Esophagus muscularis mucosa (tissue), 4 donors: Measurements from ENCODE around the gene COMTD1. TPM values are rescaled to one million over a fixed set of nuclear protein-coding genes. Genes with fewer than 3 reads are reported as not detected.
"Not testable (repeated sequence)": the region's sequence is repeated elsewhere in the genome, so short reads cannot be mapped to it uniquely, and the experiment has no call there.

Source experiments
- DNase-seq: peaks from one replicate; pipeline ENCODE4 v3.0.0-alpha.2; 2017; ENCODE audit errors: extremely low spot score
- H3K27ac ChIP-seq, 4 donors: fragments of 200-600 bp; sonication (generic); replicated peaks in 1 of 4; 1 replicate in 3 of 4; 2 replicates in 1 of 4; pipeline ENCODE4 v1.5.1; 2016 to 2019; ENCODE audit warnings: mild to moderate bottlenecking in 1 of 4
- H3K27me3 ChIP-seq, 4 donors: fragments of 200-600 bp; sonication (generic); one replicate each; pipeline versions ENCODE4 v1.5.1 to v1.6.0; 2016 to 2019
- H3K36me3 ChIP-seq, 4 donors: fragments of 200-600 bp; sonication (generic); one replicate each; pipeline ENCODE4 v1.5.1; 2016 to 2019
- H3K4me1 ChIP-seq, 4 donors: fragments of 200-600 bp; sonication (generic); one replicate each; pipeline ENCODE4 v1.5.1; 2016 to 2019
- H3K4me3 ChIP-seq, 4 donors: fragments of 200-600 bp; sonication (generic); 1 replicate in 2 of 4; 2 replicates in 2 of 4; pipeline ENCODE4 v1.5.1; 2016 to 2019; ENCODE audit warnings: mild to moderate bottlenecking in 4 of 4, moderate library complexity in 1 of 4
- H3K9me3 ChIP-seq, 4 donors: fragments of 200-600 bp; sonication (generic); 1 replicate in 3 of 4; 2 replicates in 1 of 4; pipeline ENCODE4 v1.5.1; 2016 to 2019
- CTCF ChIP-seq, 3 experiments: fragments of 200-600 bp in 2 of 3; fragments of 450-650 bp in 1 of 3; sonication (generic) in 2 of 3; IDR thresholded peaks; one replicate each; pipeline ENCODE4 v1.5.1; 2017 to 2019; ENCODE audit warnings: antibody characterized with exemption in 3 of 3, mild to moderate bottlenecking in 2 of 3, moderate library complexity in 1 of 3
- EP300 ChIP-seq: sonication (generic); formaldehyde crosslinking; IDR thresholded peaks from one replicate; pipeline ENCODE4 v1.6.1; 2017; ENCODE audit warnings: antibody characterized with exemption
- POLR2A ChIP-seq: fragments of 450-650 bp; IDR thresholded peaks from one replicate; pipeline ENCODE4 v1.6.1; 2017; ENCODE audit warnings: antibody characterized with exemption, moderate library complexity, mild to moderate bottlenecking, low read depth
- POLR2AphosphoS5 ChIP-seq, 2 donors: sonication (generic); formaldehyde crosslinking; IDR thresholded peaks; one replicate each; pipeline ENCODE4 v1.6.1; 2017; ENCODE audit warnings: antibody characterized with exemption in 2 of 2
- WGBS: methylation state at CpG from one replicate; pipeline ENCODE4 v1.1.5; 2018; 5-methylcytosine and 5-hydroxymethylcytosine counted together
- intact Hi-C: fragments of 100-400 bp; cut with DNase I; formaldehyde crosslinking; loops from one replicate; pipeline ENCODE4 v1.15.1; 2023
- small RNA-seq, 3 donors: library from RNA; depleted of rRNA; stranded (forward); fragments of <200 nt; gene quantifications; one replicate each; pipeline ENCODE3, GENCODE V24; 2016
- total RNA-seq, 4 donors: library from RNA; depleted of rRNA; stranded (reverse); fragments of >200 nt; gene quantifications; one replicate each; pipeline versions ENCODE4 v1.1.0 to v1.2.1, GENCODE V29; 2016

COMTD1 gene
- total RNA-seq, 4 donors from 2014 or later: 23.7 to 44.5 (median 28.1) TPM

- Histone ChIP-seq H3K27ac (peak overlapping the region; percentile 69 to 85 (median 80)), H3K9me3 (no peaks in the 10 kb centered on the region), H3K36me3 (no peaks in the 10 kb centered on the region), H3K4me1 (peaks cover 10 to 39% (median 26%) of the 10 kb centered on the region in 4 donors), H3K4me3 (no peak overlapping the region), H3K27me3 (no peaks in the 10 kb centered on the region)
- 28% methylated on average over 10 of the region's 10 CpGs for WGBS
- TF ChIP-seq CTCF (IDR thresholded peaks at IDR 0.05) (peak in 2 of 3 experiments; percentile 11 to 30), POLR2A (no peak), POLR2AphosphoS5 (IDR thresholded peaks at IDR 0.05) (peak; percentile 65 to 89), EP300 (peak; percentile 38)
- intact Hi-C loops: no loop called here
- no peak for DNase-seq
Measured at GRCh38 chr10:75191821-75192568, 43.8 kb downstream of the COMTD1 start.

GRCh38 chr10:75189266-75190096 is 46.3 kb downstream of the COMTD1 start:
- no peaks in the 10 kb centered on the region for H3K36me3 ChIP-seq
- no peaks in the 10 kb centered on the region for H3K27me3 ChIP-seq
- TF ChIP-seq POLR2A: no peak
- H3K9me3 ChIP-seq: no peaks in the 10 kb centered on the region
- peaks cover 10 to 33% (median 23%) of the 10 kb centered on the region in 4 donors for H3K4me1 ChIP-seq
- intact Hi-C loops: loop anchor here (2.0 to 10.0 kb wide), 2 partner anchors 41 to 75 kb away; partner anchors contain the start of gene SAMD8
- DNase-seq: no peak
- WGBS: 95% methylated on average over 11 of the region's 12 CpGs
- H3K4me3 ChIP-seq: no peak overlapping the region
- H3K27ac ChIP-seq: no peak overlapping the region

- DNase-seq, H3K27ac ChIP-seq, H3K4me3 ChIP-seq, H3K27me3 ChIP-seq, H3K36me3 ChIP-seq, H3K9me3 ChIP-seq: not testable (repeated sequence)
- intact Hi-C loops: loop anchor here (2.0 to 10.0 kb wide), 2 partner anchors 42 to 74 kb away; partner anchors contain the start of gene SAMD8
- peaks cover 10 to 33% (median 23%) of the 10 kb centered on the region in 4 donors for H3K4me1 ChIP-seq
- WGBS: 97% methylated on average over 9 of the region's 9 CpGs
Measured at GRCh38 chr10:75188522-75188921, 47.2 kb downstream of the COMTD1 start.

- intact Hi-C loops: loop anchor here (2.0 to 10.0 kb wide), 2 partner anchors 43 to 73 kb away; partner anchors contain the start of gene SAMD8
- Histone ChIP-seq H3K27me3 (no peaks in the 10 kb centered on the region), H3K27ac (peak overlapping the region in 1 of 4 donors; percentile 32), H3K4me3 (no peak overlapping the region), H3K9me3 (no peaks in the 10 kb centered on the region), H3K36me3 (peaks cover 0 to 6% (median under 1%) of the 10 kb centered on the region in 4 donors), H3K4me1 (peaks cover 10 to 31% (median 23%) of the 10 kb centered on the region in 4 donors)
- TF ChIP-seq POLR2AphosphoS5 (IDR thresholded peaks at IDR 0.05) (peak in 1 of 2 donors; percentile 28), CTCF (IDR thresholded peaks at IDR 0.05) (peak; percentile 68 to 81 (median 77)), POLR2A (no peak), EP300 (no peak)
- 83% methylated on average over 3 of the region's 3 CpGs for WGBS
- DNase-seq: no peak
Measured at GRCh38 chr10:75187961-75188426, 47.8 kb downstream of the COMTD1 start.

GRCh38 chr10:75186310-75186709 is 49.4 kb downstream of the COMTD1 start:
- no peak overlapping the region for H3K4me3 ChIP-seq
- no peak for DNase-seq
- H3K36me3 ChIP-seq: peaks cover 0 to 11% (median 4%) of the 10 kb centered on the region in 4 donors
- H3K9me3 ChIP-seq: no peaks in the 10 kb centered on the region
- TF ChIP-seq POLR2A (no peak), EP300 (no peak), POLR2AphosphoS5 (IDR thresholded peaks at IDR 0.05) (no peak)
- H3K27ac ChIP-seq: no peak overlapping the region
- intact Hi-C loops: loop anchor here (10.0 kb wide), 1 partner anchor 72 kb away; the partner anchor contains the start of gene SAMD8
- H3K27me3 ChIP-seq: no peaks in the 10 kb centered on the region
- WGBS: 87% methylated on average over 4 of the region's 4 CpGs
- peaks cover under 1 to 16% (median 8%) of the 10 kb centered on the region in 4 donors for H3K4me1 ChIP-seq

Small RNAs within 50 kb of the gene (small RNA-seq; reads per million reads assigned to genes)
- gene HMGA1P5 (0 reads per million in 3 donors), gene RPL39P25 (0 reads per million in 3 donors)

Other genes with a start within 250 kb of the COMTD1 start
- 10 to 100 TPM; 19.0 to 28.0 (median 27.5) TPM for gene SAMD8, start 124.3 kb downstream of the COMTD1 start, total RNA-seq
- gene VDAC2, start 25.2 kb downstream of the COMTD1 start, total RNA-seq: 100 to 1,000 TPM; 194 to 260 (median 234) TPM
- gene ZNF503, start 165.8 kb upstream of the COMTD1 start, total RNA-seq: 100 to 1,000 TPM in 1 of 4 donors, 10 to 100 TPM in 3; 21.2 to 101 (median 65.1) TPM
- gene LRMDA, start 195.7 kb upstream of the COMTD1 start, total RNA-seq: 10 to 100 TPM; 14.3 to 34.9 (median 26.5) TPM